HG02970 (cell line): ENCODE data around the gene RAD50.
"Not testable (repeated sequence)": the region's sequence is repeated elsewhere in the genome, so short reads cannot be mapped to it uniquely, and the experiment has no call there.

Experiments
- ATAC-seq: cut with Tn5 transposase; IDR thresholded peaks from one replicate; pipeline ENCODE4 v1.9.1; 2021; ENCODE audit warnings: mild to moderate bottlenecking, moderate library complexity, moderate number of reproducible peaks; ENCODE audit not compliant: unreplicated experiment, low FRiP score

The RAD50 gene

GRCh38 chr5:132556763-132557477 lies at the start of gene RAD50:
Gene RAD50, plus strand, starts transcription at chr5:132556977. Its CDS starts 348 bp downstream, at chr5:132557325.
- peak; percentile 93 for ATAC-seq

GRCh38 chr5:132510076-132510475 lies 46.7 kb upstream of the RAD50 start:
- ATAC-seq: no peak

- not testable (repeated sequence) for ATAC-seq
These were observed 43.0 kb upstream of the RAD50 start for GRCh38 chr5:132513618-132514336.

- not testable (repeated sequence) for ATAC-seq
These were observed 34.7 kb upstream of the RAD50 start for GRCh38 chr5:132522067-132522466.

GRCh38 chr5:132524877-132525276 lies 31.9 kb upstream of the RAD50 start:
- not testable (repeated sequence) for ATAC-seq

- ATAC-seq: peak; percentile 64
These were observed 31.5 kb upstream of the RAD50 start for GRCh38 chr5:132525299-132525724.

GRCh38 chr5:132526290-132526973 lies 30.3 kb upstream of the RAD50 start:
- no peak for ATAC-seq

GRCh38 chr5:132526974-132527564 lies 29.7 kb upstream of the RAD50 start:
- ATAC-seq: no peak

- ATAC-seq: no peak
These were observed 28.8 kb upstream of the RAD50 start for GRCh38 chr5:132528021-132528420.

GRCh38 chr5:132528866-132529634 lies 27.7 kb upstream of the RAD50 start:
- no peak for ATAC-seq

- no peak for ATAC-seq
These were observed 25.8 kb upstream of the RAD50 start for GRCh38 chr5:132530946-132531345.

- ATAC-seq: no peak
These were observed 17.1 kb upstream of the RAD50 start for GRCh38 chr5:132539716-132540115.

- ATAC-seq: no peak
These were observed 16.6 kb upstream of the RAD50 start for GRCh38 chr5:132540149-132540548.

GRCh38 chr5:132540764-132541163 lies 16.0 kb upstream of the RAD50 start:
- ATAC-seq: no peak

- ATAC-seq: no peak
These were observed 13.1 kb upstream of the RAD50 start, which contains the start of gene IL5 for GRCh38 chr5:132543472-132544201. Gene IL5, minus strand, starts transcription at chr5:132543522. Its CDS starts 44 bp downstream, at chr5:132543478.

- ATAC-seq: no peak
These were observed 10.7 kb upstream of the RAD50 start for GRCh38 chr5:132546108-132546507.

- ATAC-seq: no peak
These were observed 9.5 kb upstream of the RAD50 start for GRCh38 chr5:132547269-132547668.

GRCh38 chr5:132548834-132549233 lies 7.9 kb upstream of the RAD50 start:
- not testable (repeated sequence) for ATAC-seq

GRCh38 chr5:132549576-132549975 lies 7.2 kb upstream of the RAD50 start:
- ATAC-seq: no peak
